ENCODE results near the gene SETD2. TPM values are rescaled to one million over a fixed set of nuclear protein-coding genes. Genes with fewer than 3 reads are reported as not detected.

SETD2 gene
- total RNA-seq, 1 donor = 45.3 TPM

DNA sequence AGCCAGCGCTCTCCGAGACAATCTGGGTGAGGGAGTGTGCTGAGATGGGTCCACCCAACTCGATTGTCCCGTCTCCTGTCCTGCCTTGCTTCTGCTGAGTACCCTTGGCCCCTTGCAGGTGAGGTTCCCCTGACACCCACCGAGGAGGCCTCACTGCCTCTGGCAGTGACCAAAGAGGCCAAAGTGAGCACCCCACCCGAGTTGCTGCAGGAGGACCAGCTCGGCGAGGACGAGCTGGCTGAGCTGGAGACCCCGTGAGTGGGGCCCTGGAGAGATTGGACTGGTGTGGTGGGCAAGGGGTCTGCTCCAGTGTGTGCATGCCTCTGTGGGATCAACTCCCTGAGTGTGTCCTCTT lies 160.9 kb downstream of the SETD2 start:
- TF ChIP-seq, protein P1, sequence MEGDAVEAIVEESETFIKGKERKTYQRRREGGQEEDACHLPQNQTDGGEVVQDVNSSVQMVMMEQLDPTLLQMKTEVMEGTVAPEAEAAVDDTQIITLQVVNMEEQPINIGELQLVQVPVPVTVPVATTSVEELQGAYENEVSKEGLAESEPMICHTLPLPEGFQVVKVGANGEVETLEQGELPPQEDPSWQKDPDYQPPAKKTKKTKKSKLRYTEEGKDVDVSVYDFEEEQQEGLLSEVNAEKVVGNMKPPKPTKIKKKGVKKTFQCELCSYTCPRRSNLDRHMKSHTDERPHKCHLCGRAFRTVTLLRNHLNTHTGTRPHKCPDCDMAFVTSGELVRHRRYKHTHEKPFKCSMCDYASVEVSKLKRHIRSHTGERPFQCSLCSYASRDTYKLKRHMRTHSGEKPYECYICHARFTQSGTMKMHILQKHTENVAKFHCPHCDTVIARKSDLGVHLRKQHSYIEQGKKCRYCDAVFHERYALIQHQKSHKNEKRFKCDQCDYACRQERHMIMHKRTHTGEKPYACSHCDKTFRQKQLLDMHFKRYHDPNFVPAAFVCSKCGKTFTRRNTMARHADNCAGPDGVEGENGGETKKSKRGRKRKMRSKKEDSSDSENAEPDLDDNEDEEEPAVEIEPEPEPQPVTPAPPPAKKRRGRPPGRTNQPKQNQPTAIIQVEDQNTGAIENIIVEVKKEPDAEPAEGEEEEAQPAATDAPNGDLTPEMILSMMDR (IDR thresholded peaks at IDR 0.05; ENCODE audit: insufficient read depth, low read depth, low read length) = no peak
- no peak for DNase-seq (ENCODE audit: low read depth)
- H3K4me3 ChIP-seq (ENCODE audit: low read depth, low read length) = no peak overlapping the region

GRCh38 chr3:47002171-47003055 lies 161.5 kb downstream of the SETD2 start:
- H3K4me3 ChIP-seq (ENCODE audit: low read depth, low read length) = no peak overlapping the region
- TF ChIP-seq, protein P1 (IDR thresholded peaks at IDR 0.05; ENCODE audit: insufficient read depth, low read depth, low read length) = no peak
- DNase-seq (ENCODE audit: low read depth) = no peak

- H3K4me3 ChIP-seq (ENCODE audit: low read depth, low read length) = no peak overlapping the region
- TF ChIP-seq, protein P1 (IDR thresholded peaks at IDR 0.05; ENCODE audit: insufficient read depth, low read depth, low read length) = no peak
- no peak for DNase-seq (ENCODE audit: low read depth)
Observed at GRCh38 chr3:47001731-47002170, 162.2 kb downstream of the SETD2 start.

GRCh38 chr3:47000922-47001730 lies 162.8 kb downstream of the SETD2 start:
- H3K4me3 ChIP-seq (ENCODE audit: low read depth, low read length) = no peak overlapping the region
- TF ChIP-seq, protein P1 (IDR thresholded peaks at IDR 0.05; ENCODE audit: insufficient read depth, low read depth, low read length) = no peak
- DNase-seq (ENCODE audit: low read depth) = no peak

- TF ChIP-seq, protein P1 (IDR thresholded peaks at IDR 0.05; ENCODE audit: insufficient read depth, low read depth, low read length) = no peak
- H3K4me3 ChIP-seq (ENCODE audit: low read depth, low read length) = no peak overlapping the region
- peak; percentile 16 for DNase-seq (ENCODE audit: low read depth)
Observed at GRCh38 chr3:47000198-47000815, 163.6 kb downstream of the SETD2 start.

- no peak for DNase-seq (ENCODE audit: low read depth)
- TF ChIP-seq, protein P1 (IDR thresholded peaks at IDR 0.05; ENCODE audit: insufficient read depth, low read depth, low read length) = no peak
- no peak overlapping the region for H3K4me3 ChIP-seq (ENCODE audit: low read depth, low read length)
Observed at GRCh38 chr3:46999516-47000197, 164.3 kb downstream of the SETD2 start.
